D341Med (cell line): Measurements from ENCODE around the gene RAG2.
A peak's percentile ranks its signal among the peaks of the same experiment; 100 is the strongest.
"Not testable (repeated sequence)": the region's sequence is repeated elsewhere in the genome, so short reads cannot be mapped to it uniquely, and the experiment has no call there.

Experiments used
- DNase-seq: peaks from one replicate; pipeline ENCODE4 v3.0.0; 2012; ENCODE audit warnings: low spot score

RAG2 gene

DNA sequence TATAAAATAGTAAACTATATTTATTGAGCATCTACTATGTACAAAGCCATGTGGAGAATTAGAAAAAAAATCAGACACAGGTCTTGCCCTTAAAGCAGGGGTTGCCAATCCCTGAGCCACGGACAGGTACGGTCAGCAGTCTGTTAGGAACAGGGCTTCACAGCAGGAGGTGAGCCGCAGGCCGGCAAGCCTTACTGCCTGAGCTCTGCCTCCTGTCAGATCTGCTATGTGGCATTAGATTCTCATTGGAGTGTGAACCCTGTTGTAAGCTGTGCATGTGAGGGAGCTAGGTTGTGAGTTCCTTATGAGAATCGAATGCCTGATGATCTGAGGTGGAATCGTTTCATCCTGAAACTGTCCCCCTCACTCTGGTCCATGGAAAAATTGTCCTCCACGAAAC is 2.1 kb upstream of the RAG2 start:
- DNase-seq = no peak

DNA sequence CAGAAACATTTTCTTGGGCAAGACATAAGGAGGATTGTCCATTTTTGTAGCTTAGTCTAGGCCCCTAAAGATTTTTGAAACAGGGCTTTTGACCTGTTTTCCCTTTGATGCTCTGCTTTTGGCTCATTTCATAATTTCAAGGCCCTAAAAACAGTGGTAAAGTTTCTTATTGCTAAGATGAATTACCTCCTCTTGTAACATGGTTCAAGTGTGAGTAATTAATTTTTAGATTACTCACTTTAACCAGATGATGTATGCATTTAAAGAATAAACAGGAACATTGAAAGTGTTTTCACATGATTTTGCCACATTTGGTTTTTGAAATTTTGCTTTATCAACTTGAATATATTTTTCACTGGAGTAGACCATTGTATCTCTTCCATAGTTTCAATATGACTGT is 1.2 kb downstream of the RAG2 start:
- no peak for DNase-seq

DNA sequence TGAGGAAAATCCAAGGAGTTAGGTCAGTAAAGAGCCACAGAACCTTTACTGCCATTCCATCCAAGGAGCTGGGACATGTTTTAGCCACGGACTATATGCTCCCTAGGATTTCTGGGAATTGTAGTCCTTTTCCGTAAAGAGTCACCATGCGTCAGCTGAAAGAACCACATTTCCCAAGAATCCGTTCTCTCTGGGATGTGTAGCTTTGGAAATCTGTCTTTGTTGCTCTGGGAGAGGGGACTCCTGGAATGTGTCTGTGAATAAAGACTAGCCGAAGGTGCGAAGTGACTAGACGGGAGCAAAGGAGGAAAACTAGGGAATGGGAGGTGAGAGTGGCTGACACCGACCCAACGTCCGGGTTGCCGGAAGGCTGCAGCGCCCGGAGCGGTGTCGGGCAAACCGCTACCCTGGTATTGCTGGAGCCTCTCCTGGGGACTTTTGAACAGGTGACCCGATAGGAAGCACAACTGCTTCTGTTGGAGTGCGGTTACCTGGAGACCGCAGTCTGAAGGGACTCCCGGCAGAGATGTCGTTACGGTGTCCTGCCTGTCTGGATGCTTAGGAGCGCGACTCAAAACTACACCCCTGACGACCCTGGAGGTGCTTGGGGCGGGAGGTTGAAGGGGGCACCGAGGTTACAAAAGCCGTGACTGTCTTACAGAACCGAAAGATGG is 3.6 kb downstream of the RAG2 start, which contains the start of gene IFTAP:
Gene IFTAP, plus strand, starts transcription at position 187 of the 674 bp plus-strand sequence. CDS start 15,602 bp downstream, outside the sequence.
- DNase-seq = peak; percentile 77

DNA sequence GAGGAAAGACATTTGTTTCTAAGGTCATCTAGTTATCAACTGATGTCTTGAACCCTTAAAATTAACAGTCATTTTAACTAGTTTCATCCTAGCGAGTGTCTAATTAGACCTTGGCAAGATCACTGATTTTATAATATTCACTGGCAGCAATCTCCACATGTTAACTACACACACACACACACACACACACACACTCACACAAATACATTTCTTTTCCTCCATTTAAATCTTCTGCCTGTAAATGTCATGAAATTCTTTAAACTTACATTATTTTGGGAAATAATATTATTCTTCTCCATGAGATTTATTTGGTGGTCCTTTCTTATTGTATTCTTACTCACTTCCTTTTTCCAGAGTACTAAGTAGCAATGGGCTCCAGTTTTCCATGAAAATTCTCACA is 6.6 kb downstream of the RAG2 start:
- DNase-seq = no peak

DNA sequence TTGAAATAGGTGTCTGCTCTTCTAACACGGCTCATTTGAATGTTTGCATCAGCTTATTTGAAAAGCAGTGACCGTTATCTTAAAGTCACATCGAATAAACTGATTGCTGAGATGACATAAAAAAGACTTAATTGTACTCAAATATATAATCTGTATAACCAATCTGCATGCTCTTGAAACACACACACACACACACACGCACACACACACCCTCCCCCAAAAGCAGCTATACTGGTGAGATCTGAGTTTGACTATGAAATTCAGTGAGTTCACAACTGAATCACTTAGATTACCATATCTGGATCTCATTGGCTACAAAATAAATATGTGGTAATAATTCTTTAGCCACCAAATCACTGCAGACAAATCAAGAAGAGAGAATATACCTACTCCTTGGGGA is 7.5 kb downstream of the RAG2 start:
- no peak for DNase-seq

DNA sequence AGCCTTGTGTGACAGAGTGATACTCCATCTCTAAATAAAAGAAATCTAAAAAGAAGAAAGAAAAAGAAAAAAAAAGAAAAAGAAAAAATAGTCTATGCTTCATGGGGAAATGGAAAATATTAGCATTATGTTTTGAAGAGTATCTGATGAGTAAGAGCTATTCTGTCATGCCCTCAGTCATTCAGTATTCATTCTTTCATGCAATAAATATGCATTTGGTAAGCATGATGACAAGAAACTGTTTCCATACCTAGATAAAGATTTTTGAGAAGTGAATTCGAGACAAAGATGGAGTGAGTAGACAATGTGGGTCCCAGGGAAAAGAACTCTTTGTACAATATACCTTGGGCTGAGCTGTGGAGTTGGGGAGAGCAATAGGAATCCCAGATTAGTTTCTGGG is 9.9 kb downstream of the RAG2 start:
- no peak for DNase-seq

DNA sequence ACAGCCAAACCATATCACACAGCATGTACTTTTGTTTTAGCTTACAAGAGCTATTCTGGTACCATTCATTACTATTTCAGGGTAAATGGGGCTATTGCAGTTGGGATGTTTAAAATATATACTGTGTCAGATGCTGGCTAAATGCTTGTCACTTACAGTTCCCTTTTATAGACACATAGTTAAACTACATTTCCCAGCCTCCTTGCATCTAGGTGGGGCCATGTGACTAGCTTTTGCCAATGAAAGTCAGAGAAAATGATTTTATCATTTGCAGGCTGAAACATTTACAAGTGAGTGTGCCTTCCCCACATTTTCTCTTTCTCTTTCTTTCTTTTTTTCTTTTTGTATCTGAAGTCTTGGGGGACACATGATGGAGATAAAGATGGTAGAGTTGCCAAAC is 11.5 kb downstream of the RAG2 start:
- DNase-seq = no peak

DNA sequence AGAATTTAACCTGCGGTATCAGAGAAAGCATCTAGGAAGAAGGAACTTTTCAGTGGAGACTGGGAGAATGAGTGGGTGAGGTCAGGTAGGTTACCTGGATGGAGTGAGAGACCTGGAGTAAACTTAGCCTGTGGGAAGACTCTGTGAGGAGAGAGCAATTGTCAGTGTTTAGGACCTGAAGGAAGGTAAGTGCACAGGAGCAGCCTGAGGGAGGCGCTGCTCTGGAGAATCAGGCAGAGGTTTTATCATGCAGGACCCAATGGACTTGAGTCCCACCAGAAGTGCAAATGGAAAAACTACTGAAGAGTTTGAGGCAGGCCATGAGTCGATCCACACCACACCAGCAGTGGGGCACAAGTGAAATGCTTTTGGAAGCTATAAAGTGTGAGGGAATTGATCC is 14.4 kb downstream of the RAG2 start:
- DNase-seq = no peak

DNA sequence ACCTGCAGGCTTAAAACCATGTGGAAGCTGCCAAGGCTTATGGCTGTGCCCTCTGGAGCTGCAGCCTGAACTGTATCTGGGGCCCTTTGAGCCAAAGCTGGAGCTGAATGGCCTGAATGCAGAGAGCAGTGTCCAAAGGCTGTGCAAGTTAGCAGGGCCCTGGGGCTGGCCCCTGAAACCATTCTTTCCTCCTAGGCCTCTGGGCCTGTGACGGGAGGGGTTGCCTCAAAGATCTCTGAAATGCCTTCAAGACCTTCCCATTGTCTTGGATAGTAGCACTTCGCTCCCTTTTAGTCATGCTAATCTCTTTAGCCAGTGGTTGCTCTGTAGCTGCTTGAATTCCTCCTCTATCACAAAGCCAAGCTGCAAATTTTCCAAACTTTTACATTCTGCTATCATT is 16.5 kb downstream of the RAG2 start:
- DNase-seq = no peak

DNA sequence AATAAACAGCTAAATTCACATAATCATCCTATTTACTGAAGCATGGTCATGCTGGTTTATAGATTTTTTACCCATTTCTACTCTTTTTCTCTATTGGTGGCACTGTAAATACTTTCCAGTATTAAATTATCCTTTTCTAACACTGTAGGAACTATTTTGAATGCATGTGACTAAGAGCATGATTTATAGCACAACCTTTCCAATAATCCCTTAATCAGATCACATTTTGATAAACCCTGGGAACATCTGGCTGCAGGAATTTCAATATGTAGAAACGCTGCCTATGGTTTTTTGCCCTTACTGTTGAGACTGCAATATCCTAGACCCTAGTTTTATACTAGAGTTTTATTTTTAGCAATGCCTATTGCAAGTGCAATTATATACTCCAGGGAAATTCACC is 19.6 kb downstream of the RAG2 start:
- peak; percentile 39 for DNase-seq

DNA sequence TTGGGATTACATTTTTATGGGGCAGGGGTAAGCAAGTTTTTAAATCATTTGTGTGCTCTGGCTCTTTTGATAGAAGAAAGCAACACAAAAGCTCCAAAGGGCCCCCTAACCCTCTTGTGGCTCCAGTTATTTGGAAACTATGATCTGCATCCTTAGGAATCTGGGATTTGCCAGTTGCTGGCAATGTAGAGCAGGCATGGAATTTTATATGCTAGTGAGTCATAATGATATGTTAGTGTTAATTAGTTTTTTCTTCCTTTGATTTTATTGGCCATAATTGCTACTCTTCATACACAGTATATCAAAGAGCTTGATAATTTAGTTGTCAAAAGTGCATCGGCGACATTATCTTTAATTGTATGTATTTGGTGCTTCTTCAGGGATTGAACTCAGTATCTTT is 20.2 kb downstream of the RAG2 start:
- no peak for DNase-seq

DNA sequence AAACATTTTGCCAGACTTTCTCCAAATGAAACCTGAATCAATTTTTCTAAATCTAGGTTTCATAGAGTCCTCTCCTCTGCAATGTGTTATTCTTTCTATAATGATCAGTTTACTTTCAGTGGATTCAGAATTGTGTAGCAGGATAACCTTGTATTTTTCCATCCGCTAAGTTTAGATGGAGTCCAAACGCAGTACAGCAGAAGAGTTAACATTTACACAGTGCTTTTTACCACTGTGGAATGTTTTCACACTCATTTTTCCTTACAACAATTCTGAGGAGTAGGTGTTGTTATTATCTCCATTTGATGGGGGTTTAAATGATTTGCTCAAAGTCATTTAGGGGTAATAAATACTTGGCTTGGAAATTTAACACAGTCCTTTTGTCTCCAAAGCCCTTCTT is 20.7 kb downstream of the RAG2 start:
- DNase-seq = no peak

DNA sequence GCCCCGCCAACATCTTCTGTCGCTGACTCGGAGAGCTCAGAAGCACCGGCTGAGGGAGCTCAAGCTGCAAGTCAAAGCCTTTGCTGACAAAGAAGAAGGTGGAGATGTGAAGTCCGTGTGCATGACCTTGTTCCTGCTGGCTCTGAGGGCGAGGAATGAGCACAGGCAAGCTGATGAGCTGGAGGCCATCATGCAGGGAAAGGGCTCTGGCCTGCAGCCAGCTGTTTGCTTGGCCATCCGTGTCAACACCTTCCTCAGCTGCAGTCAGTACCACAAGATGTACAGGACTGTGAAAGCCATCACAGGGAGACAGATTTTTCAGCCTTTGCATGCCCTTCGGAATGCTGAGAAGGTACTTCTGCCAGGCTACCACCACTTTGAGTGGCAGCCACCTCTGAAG is 23.6 kb downstream of the RAG2 start:
- DNase-seq = no peak

DNA sequence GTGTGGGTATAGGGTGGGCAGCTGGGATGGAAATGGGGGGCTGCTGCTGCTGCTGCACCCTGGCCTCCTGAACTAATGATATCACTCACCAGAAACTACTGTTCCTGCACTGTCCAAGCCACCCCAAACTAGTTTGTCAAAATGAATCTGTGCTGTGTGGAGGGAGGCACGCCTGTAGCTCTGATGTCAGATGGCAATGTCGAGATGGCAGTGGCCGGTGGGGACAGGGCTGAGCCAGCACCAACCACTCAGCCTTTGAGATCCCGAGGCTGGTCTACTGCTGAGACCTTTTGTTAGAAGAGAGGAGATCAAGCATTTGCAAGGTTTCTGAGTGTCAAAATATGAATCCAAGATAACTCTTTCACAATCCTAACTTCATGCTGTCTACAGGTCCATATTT is 28.9 kb downstream of the RAG2 start:
- no peak for DNase-seq

DNA sequence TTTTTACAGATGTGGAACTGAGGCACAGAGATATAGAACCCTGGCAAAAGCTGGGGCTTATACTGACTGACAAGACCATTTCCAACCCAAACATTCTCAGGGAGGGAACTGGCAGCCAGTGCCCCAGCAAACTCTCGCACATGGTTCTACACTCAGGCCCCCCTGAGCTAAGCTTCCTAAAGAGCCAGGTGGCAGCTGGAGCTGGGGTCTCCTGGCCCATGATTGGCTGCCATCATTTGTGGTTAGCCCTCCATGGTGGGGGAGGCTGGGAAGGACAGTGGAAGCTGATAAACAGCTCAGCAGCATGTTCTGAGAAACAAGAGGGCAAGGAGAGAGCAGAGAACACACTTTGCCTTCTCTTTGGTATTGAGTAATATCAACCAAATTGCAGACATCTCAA is 30.3 kb downstream of the RAG2 start, which contains the start of gene RAG1:
Gene RAG1, plus strand, starts transcription at position 314 of the 400 bp plus-strand sequence. CDS start 5,298 bp downstream, outside the sequence.
- no peak for DNase-seq

DNA sequence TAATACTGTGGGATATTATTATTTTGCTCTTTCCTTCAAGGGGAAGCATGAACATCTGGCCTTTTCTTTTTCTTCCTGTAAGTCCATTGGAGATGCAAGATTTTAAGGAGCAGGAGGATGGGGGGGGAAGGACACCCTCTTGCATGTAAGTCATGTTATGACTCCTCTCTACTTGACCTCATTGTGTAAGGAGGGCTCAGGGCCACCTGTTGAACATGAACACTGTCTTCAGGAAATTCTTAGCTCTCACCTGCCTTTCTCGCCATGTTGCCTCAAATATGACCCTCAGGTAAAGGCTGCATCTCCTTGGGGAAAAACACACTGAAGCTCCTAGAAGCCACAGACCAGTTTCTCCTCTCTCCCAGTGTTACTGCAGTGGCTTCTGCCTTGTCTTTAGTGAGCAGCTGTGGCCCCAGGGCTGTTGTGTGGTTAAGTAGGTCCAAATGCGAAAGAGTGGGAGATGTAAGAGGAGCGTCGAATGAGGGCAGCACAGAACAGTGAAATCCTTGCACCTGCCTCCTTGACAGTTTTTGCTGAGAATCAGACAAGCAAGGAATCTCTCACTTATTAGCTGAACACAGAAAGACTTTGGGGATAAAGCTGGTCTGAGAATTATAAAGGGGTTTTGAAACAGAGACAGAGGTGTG is 31.5 kb downstream of the RAG2 start:
- DNase-seq = no peak

DNA sequence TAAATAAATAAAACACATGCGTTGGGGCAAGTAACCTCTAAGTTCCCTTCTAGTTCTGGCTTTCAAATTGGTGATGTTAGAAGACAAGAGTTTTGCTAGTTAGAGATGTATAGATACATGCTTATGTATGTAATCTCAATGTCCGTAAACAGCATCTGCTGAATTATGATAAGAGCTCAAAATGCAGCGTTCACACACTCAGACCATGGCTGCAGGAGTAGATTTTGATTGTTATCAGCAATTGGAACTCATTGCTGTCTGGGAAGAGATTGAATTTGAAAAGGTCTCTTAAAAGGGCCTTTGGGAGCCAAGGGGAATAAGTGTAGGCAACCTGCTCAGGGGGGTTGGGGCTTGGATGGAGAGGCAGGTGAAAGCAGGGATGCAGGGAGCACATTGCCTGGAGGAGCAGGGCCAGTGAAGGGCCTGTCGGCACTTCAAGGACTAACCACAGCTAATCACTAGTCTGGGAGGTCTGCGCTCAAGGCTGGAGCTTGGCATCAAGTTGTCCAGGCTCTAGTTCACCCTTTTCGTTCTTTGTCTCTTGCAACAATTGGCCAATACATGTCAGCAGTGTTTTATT is 32.9 kb downstream of the RAG2 start:
- no peak for DNase-seq

DNA sequence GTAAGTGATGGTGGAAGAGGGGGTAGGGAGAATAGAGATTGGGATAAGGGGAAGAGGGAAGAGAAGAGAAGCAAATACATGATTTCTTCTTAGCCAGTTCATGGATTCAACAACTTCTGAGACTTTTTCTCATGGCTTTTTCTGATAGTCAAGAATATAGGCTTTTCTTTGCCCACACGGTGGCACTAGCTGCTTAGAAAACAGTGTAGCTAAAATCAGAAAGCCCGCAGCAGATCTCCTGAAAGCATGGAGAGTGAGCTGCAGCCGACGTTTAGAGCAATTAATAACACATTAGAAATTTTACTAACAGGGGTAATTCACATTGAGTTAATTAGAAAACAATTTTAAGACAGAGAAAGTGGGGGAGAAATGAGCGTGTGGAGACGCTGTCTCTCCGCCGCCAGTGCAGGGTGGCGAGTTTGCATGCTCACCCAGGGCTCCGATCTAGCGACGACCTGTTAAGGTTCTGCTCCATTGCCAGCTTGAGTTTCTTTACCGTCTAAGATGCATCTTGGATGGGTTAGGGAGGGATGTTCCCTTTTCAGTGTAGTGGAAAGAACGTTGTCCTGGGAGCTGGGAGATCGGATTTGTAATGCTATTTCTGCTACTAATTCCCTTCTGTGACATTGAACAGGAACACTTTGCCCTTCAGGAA is 33.5 kb downstream of the RAG2 start:
- DNase-seq = peak; percentile 72

DNA sequence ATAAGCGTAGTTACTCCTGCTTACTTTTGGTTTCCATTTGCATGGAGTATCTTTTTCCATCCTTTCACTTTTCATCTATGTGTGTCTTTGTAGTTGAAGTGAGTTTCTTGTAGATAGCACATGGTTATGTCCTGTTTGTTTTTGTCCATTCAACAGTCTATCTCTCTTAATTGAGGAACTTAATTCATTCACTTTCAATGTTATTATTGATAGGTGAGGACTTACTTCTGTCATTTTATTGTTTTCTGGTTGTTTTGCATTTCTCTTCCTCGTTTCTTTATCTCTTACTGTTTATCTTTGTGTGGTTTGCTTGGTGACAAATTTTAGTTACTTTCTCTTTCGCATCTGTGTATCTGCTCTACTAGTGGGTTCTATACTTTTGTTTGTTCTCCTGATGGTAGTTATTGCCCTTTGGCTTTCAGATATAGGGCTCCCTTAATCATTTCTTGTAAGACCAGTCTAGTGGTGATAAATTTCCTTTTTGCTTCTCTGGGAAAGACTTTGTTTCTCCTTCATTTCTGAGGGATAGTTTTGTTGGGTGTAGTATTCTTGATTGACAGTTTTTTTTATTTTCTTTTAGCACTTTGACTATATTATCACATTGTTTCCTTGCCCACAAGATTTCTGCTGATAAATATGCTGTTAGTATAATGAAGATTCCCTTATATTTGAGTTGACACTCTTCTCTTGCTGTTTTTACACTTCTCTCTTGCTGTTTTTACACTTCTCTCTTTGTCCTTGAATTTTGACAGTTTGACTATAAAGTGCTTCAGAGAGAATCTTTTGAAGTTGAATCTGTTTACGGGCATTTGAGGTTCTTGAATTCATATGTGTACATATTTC is 39.2 kb downstream of the RAG2 start:
- no peak for DNase-seq

DNA sequence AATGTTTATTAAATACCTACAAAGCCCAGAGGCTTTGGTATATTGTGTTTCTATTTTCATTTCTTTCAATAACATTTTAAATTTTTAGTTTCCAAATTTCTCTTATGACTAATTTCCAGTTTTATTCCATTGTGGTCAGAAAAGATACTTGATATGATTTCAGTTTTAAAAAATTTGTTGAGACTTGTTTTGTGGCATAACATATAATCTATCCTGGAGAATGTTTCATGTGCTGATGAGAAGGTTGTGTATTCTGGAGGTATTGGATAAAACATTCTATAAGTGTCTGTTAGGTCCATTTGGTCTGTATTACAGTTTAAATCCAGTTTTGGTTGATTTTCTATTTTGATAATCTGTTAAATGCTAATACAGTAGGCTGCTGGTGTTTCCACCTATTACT is 40.0 kb downstream of the RAG2 start:
- no peak for DNase-seq

DNA sequence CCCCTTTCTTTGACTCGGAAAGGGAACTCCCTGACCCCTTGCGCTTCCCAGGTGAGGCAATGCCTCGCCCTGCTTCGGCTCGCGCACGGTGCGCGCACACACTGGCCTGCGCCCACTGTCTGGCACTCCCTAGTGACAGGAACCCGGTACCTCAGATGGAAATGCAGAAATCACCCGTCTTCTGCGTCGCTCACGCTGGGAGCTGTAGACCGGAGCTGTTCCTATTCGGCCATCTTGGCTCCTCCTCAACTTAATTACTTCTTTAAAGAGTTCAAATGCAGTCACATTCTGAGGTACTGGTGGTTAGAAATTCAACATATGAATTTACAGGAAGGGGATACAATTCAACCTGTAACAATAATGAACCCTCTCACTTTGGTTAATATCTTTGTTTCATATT is 40.6 kb downstream of the RAG2 start:
- not testable (repeated sequence) for DNase-seq
